Liver (tissue), 9 donors: ENCODE results near the gene CMTM4. TPM values are rescaled to one million over a fixed set of nuclear protein-coding genes. Genes with fewer than 3 reads are reported as not detected.

Source experiments
- DNase-seq: peaks from one replicate; pipeline ENCODE4 v3.0.0-alpha.2; 2017; ENCODE audit warnings: low spot score
- H3K27ac ChIP-seq, 2 donors: one replicate each; pipeline ENCODE4 v1.7.0; 2013; ENCODE audit warnings: inconsistent platforms in 2 of 2, low read length in 2 of 2, control low read depth in 1 of 2, low read depth in 1 of 2, mild to moderate bottlenecking in 1 of 2
- H3K27me3 ChIP-seq, 4 donors: one replicate each; pipeline versions ENCODE4 v1.6.1 to v1.7.0; 2013; ENCODE audit warnings: low read length in 3 of 4, inconsistent platforms in 1 of 4, mild to moderate bottlenecking in 1 of 4, moderate library complexity in 1 of 4; ENCODE audit not compliant: control insufficient read depth in 4 of 4, insufficient read depth in 4 of 4
- H3K36me3 ChIP-seq, 4 donors: one replicate each; pipeline versions ENCODE4 v1.6.1 to v1.7.0; 2013; ENCODE audit warnings: low read length in 3 of 4, mild to moderate bottlenecking in 3 of 4, low read depth in 1 of 4, moderate library complexity in 1 of 4; ENCODE audit not compliant: control insufficient read depth in 4 of 4, insufficient read depth in 3 of 4
- H3K4me1 ChIP-seq, 4 donors: one replicate each; pipeline versions ENCODE4 v1.6.1 to v1.7.0; 2013; ENCODE audit warnings: low read length in 3 of 4, mild to moderate bottlenecking in 3 of 4, moderate library complexity in 1 of 4; ENCODE audit not compliant: control insufficient read depth in 4 of 4, insufficient read depth in 4 of 4
- H3K4me3 ChIP-seq, 3 donors: one replicate each; pipeline versions ENCODE4 v1.6.1 to v1.7.0; 2013; ENCODE audit warnings: low read length in 3 of 3, control low read depth in 1 of 3, low read depth in 1 of 3, mild to moderate bottlenecking in 1 of 3
- H3K9ac ChIP-seq, 2 donors: one replicate each; pipeline ENCODE4 v1.7.0; 2013; ENCODE audit warnings: low read length in 2 of 2, mild to moderate bottlenecking in 2 of 2, moderate library complexity in 2 of 2, control low read depth in 1 of 2, low read depth in 1 of 2
- H3K9me3 ChIP-seq, 4 donors: one replicate each; pipeline versions ENCODE4 v1.6.1 to v1.7.0; 2013; ENCODE audit warnings: low read length in 3 of 4; ENCODE audit not compliant: control insufficient read depth in 4 of 4
- CTCF ChIP-seq: fragments of 150-350 bp; IDR thresholded peaks from 2 replicates; pipeline ENCODE4 v1.5.1; 2017; ENCODE audit warnings: improper control_type of control experiment, low read depth, low read length; ENCODE audit not compliant: missing input control
- FOXA1 ChIP-seq: IDR thresholded peaks from 2 replicates; pipeline ENCODE4 v1.6.1; 2016; ENCODE audit warnings: antibody characterized with exemption
- FOXA2 ChIP-seq: IDR thresholded peaks from 2 replicates; pipeline ENCODE4 v1.6.1; 2016; ENCODE audit warnings: antibody characterized with exemption
- GABPA ChIP-seq, 2 donors: IDR thresholded peaks in 1 of 2; conservative IDR thresholded peaks in 1 of 2; 2 replicates each; pipeline ENCODE4 v1.6.1; 2016; ENCODE audit warnings: antibody characterized with exemption in 2 of 2, mild to moderate bottlenecking in 1 of 2, moderate library complexity in 1 of 2
- HNF4A ChIP-seq, 2 donors: conservative IDR thresholded peaks; 2 replicates each; pipeline ENCODE4 v1.6.1; 2016; ENCODE audit warnings: antibody characterized with exemption in 2 of 2, mild to moderate bottlenecking in 2 of 2
- JUND ChIP-seq, 2 donors: IDR thresholded peaks; 2 replicates each; pipeline ENCODE4 v1.6.1; 2016; ENCODE audit warnings: antibody characterized with exemption in 2 of 2
- MAX ChIP-seq: IDR thresholded peaks from 2 replicates; pipeline ENCODE4 v1.6.1; 2016; ENCODE audit warnings: antibody characterized with exemption
- NR2F2 ChIP-seq: IDR thresholded peaks from 2 replicates; pipeline ENCODE4 v1.6.1; 2016; ENCODE audit warnings: antibody characterized with exemption
- RAD21 ChIP-seq, 2 donors: IDR thresholded peaks; 2 replicates each; pipeline ENCODE4 v1.6.1; 2016; ENCODE audit warnings: antibody characterized with exemption in 2 of 2, mild to moderate bottlenecking in 2 of 2
- REST ChIP-seq: IDR thresholded peaks from 2 replicates; pipeline ENCODE4 v1.6.1; 2016; ENCODE audit warnings: antibody characterized with exemption, mild to moderate bottlenecking
- SP1 ChIP-seq: IDR thresholded peaks from 2 replicates; pipeline ENCODE4 v1.6.1; 2018; ENCODE audit warnings: antibody characterized with exemption, mild to moderate bottlenecking
- YY1 ChIP-seq: IDR thresholded peaks from 2 replicates; pipeline ENCODE4 v1.6.1; 2016; ENCODE audit warnings: antibody characterized with exemption, mild to moderate bottlenecking
- ZBTB33 ChIP-seq: IDR thresholded peaks from 2 replicates; pipeline ENCODE4 v1.6.1; 2016; ENCODE audit warnings: antibody characterized with exemption
- WGBS: extraction: QIAGEN DNeasy Blood & Tissue Kit; methylation state at CpG from one replicate; pipeline ENCODE4 v1.1.7; 2013; 5-methylcytosine and 5-hydroxymethylcytosine counted together
- polyA plus RNA-seq, 2 donors: library from polyadenylated mRNA; stranded (reverse) in 1 of 2; unstranded in 1 of 2; fragments of 200-250 nt in 1 of 2; fragments of >200 nt in 1 of 2; fragmentation: Nextera tagmentation in 1 of 2; extraction: Ambion mirVana in 1 of 2; gene quantifications; one replicate each; pipeline versions ENCODE4 v1.2.1 to v1.2.3, GENCODE V29; 2013 to 2015
- total RNA-seq, 2 donors: library from RNA; depleted of rRNA; stranded (reverse); fragments of >200 nt; gene quantifications; one replicate each; pipeline ENCODE4 v1.2.3, GENCODE V29; 2014
- donor health status: healthy.
- donor health status: healthy.
- donor health status: healthy.
- donor health status: healthy.
- donor health status: healthy.

Gene CMTM4
- total and polyA plus RNA-seq, 4 donors = 2.9 to 19.7 (median 6.3) TPM

- Histone ChIP-seq H3K9ac (no peak overlapping the region), H3K27me3 (no peaks in the 10 kb centered on the region), H3K27ac (no peak overlapping the region), H3K36me3 (no peaks in the 10 kb centered on the region), H3K4me3 (no peak overlapping the region), H3K9me3 (no peaks in the 10 kb centered on the region), H3K4me1 (no peaks in the 10 kb centered on the region)
- DNase-seq = no peak
- WGBS = 96% methylated on average over 6 of the region's 6 CpGs
- TF ChIP-seq FOXA2 (no peak), YY1 (no peak), ZBTB33 (no peak), REST (no peak), JUND (IDR thresholded peaks at IDR 0.05) (no peak), FOXA1 (no peak), NR2F2 (no peak), MAX (no peak), GABPA (IDR thresholded peaks at IDR 0.05 in 1 of 2, conservative IDR thresholded peaks at IDR 0.05 in 1 of 2) (no peak)
These were observed 18.7 kb downstream of the CMTM4 start for GRCh38 chr16:66677836-66678235.

- no peak overlapping the region for H3K27ac ChIP-seq
- no peaks in the 10 kb centered on the region for H3K4me1 ChIP-seq
- no peak overlapping the region for H3K4me3 ChIP-seq
- no peak for TF ChIP-seq YY1
- TF ChIP-seq HNF4A (conservative IDR thresholded peaks at IDR 0.05) = no peak
- no peak for TF ChIP-seq CTCF
- no peak for TF ChIP-seq JUND (IDR thresholded peaks at IDR 0.05)
- TF ChIP-seq FOXA2 = no peak
- TF ChIP-seq RAD21 (IDR thresholded peaks at IDR 0.05) = no peak
- no peak for TF ChIP-seq ZBTB33
- TF ChIP-seq SP1 = no peak
- WGBS = 96% methylated on average over 7 of the region's 7 CpGs
- no peaks in the 10 kb centered on the region for H3K9me3 ChIP-seq
- DNase-seq = no peak
- H3K9ac ChIP-seq = no peak overlapping the region
- no peaks in the 10 kb centered on the region for H3K36me3 ChIP-seq
- H3K27me3 ChIP-seq = no peaks in the 10 kb centered on the region
These were observed 19.4 kb downstream of the CMTM4 start for GRCh38 chr16:66677179-66677578.
